ENCODE measurements around the gene WFDC6. TPM values are rescaled to one million over a fixed set of nuclear protein-coding genes. Genes with fewer than 3 reads are reported as not detected.
"Not testable (repeated sequence)": the region's sequence is repeated elsewhere in the genome, so short reads cannot be mapped to it uniquely, and the experiment has no call there.

Gene WFDC6
- total RNA-seq (2021; ENCODE audit: unreplicated experiment) (not detected), Bru-seq, nascent RNA (not detected), BruChase-seq, experiment 1, labeled RNA remaining after a 2-hour chase (not detected), BruChase-seq, experiment 2, labeled RNA remaining after a 6-hour chase (percentile 17 among the genes with signal in this experiment)
- polyA plus RNA-seq (2012; ENCODE audit: insufficient read length), result not detected
- long read RNA-seq, result 0 reads

DNA sequence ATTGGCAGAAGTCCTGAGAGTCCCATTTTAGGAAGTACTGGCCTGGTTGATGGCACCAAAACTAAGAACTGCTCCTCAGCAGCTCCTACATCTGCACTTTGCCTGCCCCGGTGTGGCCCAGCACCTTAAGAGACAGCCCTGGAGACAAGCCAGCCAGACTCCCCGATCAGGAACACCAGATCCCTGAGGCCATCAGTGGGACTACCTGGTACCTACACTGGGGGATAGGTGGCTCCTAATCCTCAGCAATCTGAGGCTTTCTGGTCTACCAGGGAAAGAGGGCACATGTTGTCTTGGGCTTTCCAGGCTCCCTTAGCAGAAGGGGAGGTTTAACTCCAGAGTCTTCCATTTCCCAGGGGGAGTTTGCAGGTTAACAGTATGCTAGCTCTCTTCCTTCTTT lies at the start of gene WFDC6:
WFDC6 (minus strand) TSS at position 101 of the 400 bp plus-strand sequence; CDS start at position 26, 75 bp downstream.
- H3K4me1 ChIP-seq (ENCODE audit: control insufficient read depth, insufficient read depth, low read length), result no peaks in the 10 kb centered on the region
- BruUV-seq (replicated peaks), result no TSS peak
- ATAC-seq (no peak), DNase-seq (ENCODE audit: low read depth, low spot score) (no peak)
- intact Hi-C loops (cut with micrococcal nuclease; ENCODE audit: unreplicated experiment) (no loop called here), in situ Hi-C loops (cut with HindIII; ENCODE audit: low pct_unique_long_range_greater_than_20kb, low sequenced_read_pairs) (no loop called here)
- H3K4me3 ChIP-seq (ENCODE audit: low read depth in 2 of 2, low read length in 2 of 2), result no peak within 1 kb of the TSS
- POLR2A ChIA-PET, result interaction anchor here (0.6 kb wide), 1 partner anchor 281 kb away, joined by 6 read pairs; no protein-coding TSS in a partner anchor
- H3K27me3 ChIP-seq (ENCODE audit: control insufficient read depth, insufficient read depth, low read length), result peaks cover 9% of the 10 kb centered on the region; the same call in 1 of the 2 replicates
- CTCF ChIA-PET, result no interaction called here
- H3K9me3 ChIP-seq (ENCODE audit: control insufficient read depth, insufficient read depth, low read depth, low read length), result no peaks in the 10 kb centered on the region
- TF ChIP-seq TCF7L2 (IDR thresholded peaks at IDR 0.05; ENCODE audit: low read depth, low read length), result no peak
- TF ChIP-seq SIN3A (IDR thresholded peaks at IDR 0.05; ENCODE audit: borderline replicate concordance, insufficient read depth, low read depth, low read length), result no peak
- TF ChIP-seq POLR2AphosphoS5 (IDR thresholded peaks at IDR 0.05; ENCODE audit: low read depth, low read length), result no peak
- TF ChIP-seq, protein P1, sequence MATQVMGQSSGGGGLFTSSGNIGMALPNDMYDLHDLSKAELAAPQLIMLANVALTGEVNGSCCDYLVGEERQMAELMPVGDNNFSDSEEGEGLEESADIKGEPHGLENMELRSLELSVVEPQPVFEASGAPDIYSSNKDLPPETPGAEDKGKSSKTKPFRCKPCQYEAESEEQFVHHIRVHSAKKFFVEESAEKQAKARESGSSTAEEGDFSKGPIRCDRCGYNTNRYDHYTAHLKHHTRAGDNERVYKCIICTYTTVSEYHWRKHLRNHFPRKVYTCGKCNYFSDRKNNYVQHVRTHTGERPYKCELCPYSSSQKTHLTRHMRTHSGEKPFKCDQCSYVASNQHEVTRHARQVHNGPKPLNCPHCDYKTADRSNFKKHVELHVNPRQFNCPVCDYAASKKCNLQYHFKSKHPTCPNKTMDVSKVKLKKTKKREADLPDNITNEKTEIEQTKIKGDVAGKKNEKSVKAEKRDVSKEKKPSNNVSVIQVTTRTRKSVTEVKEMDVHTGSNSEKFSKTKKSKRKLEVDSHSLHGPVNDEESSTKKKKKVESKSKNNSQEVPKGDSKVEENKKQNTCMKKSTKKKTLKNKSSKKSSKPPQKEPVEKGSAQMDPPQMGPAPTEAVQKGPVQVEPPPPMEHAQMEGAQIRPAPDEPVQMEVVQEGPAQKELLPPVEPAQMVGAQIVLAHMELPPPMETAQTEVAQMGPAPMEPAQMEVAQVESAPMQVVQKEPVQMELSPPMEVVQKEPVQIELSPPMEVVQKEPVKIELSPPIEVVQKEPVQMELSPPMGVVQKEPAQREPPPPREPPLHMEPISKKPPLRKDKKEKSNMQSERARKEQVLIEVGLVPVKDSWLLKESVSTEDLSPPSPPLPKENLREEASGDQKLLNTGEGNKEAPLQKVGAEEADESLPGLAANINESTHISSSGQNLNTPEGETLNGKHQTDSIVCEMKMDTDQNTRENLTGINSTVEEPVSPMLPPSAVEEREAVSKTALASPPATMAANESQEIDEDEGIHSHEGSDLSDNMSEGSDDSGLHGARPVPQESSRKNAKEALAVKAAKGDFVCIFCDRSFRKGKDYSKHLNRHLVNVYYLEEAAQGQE (IDR thresholded peaks at IDR 0.05; ENCODE audit: insufficient read depth in 1 of 2, low read depth in 2 of 2, low read length in 1 of 2), result no peak
- TF ChIP-seq, protein P2, sequence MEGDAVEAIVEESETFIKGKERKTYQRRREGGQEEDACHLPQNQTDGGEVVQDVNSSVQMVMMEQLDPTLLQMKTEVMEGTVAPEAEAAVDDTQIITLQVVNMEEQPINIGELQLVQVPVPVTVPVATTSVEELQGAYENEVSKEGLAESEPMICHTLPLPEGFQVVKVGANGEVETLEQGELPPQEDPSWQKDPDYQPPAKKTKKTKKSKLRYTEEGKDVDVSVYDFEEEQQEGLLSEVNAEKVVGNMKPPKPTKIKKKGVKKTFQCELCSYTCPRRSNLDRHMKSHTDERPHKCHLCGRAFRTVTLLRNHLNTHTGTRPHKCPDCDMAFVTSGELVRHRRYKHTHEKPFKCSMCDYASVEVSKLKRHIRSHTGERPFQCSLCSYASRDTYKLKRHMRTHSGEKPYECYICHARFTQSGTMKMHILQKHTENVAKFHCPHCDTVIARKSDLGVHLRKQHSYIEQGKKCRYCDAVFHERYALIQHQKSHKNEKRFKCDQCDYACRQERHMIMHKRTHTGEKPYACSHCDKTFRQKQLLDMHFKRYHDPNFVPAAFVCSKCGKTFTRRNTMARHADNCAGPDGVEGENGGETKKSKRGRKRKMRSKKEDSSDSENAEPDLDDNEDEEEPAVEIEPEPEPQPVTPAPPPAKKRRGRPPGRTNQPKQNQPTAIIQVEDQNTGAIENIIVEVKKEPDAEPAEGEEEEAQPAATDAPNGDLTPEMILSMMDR (IDR thresholded peaks at IDR 0.05), result no peak
- H3K36me3 ChIP-seq (ENCODE audit: control insufficient read depth, insufficient read depth, low read length), result no peaks in the 10 kb centered on the region
- H3K27ac ChIP-seq (ENCODE audit: low read length), result no peak within 1 kb of the TSS

DNA sequence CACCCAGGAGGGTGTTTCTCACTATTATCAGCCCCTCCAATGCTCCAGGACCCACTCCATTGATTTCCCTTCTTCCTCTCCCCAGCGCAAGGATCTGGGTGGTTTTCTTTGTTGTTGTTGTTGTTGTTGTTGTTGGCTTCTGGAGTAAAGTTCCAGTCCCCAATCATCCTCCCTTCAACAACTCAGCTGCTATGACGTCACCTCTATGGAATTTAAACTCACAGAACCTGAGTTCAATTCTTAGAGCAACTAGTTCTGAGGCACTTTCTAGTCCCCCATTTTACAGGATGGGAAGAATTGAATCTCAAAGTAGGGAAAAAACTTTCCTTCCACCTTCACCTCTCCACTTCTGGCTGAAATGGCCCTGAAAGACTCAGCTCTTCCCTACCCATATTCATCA lies 49.5 kb upstream of the WFDC6 start:
- TF ChIP-seq SIN3A (IDR thresholded peaks at IDR 0.05; ENCODE audit: borderline replicate concordance, insufficient read depth, low read depth, low read length) (no peak), TCF7L2 (IDR thresholded peaks at IDR 0.05; ENCODE audit: low read depth, low read length) (no peak), POLR2AphosphoS5 (IDR thresholded peaks at IDR 0.05; ENCODE audit: low read depth, low read length) (no peak)
- TF ChIP-seq, protein P2 (IDR thresholded peaks at IDR 0.05), result no peak
- TF ChIP-seq, protein P1 (IDR thresholded peaks at IDR 0.05; ENCODE audit: insufficient read depth in 1 of 2, low read depth in 2 of 2, low read length in 1 of 2), result no peak
- ChIA-PET POLR2A (interaction anchor here (0.6 kb wide), 1 partner anchor 182 kb away, joined by 3 read pairs; no protein-coding TSS in a partner anchor), CTCF (no interaction called here)
- no peak overlapping the region for H3K27ac ChIP-seq (ENCODE audit: low read length)
- H3K4me3 ChIP-seq (ENCODE audit: low read depth in 2 of 2, low read length in 2 of 2), result no peak overlapping the region
- intact Hi-C loops (cut with micrococcal nuclease; ENCODE audit: unreplicated experiment), result no loop called here
- in situ Hi-C loops (cut with HindIII; ENCODE audit: low pct_unique_long_range_greater_than_20kb, low sequenced_read_pairs), result no loop called here
- ATAC-seq (no peak), DNase-seq (ENCODE audit: low read depth, low spot score) (no peak)
- H3K4me1 ChIP-seq (ENCODE audit: control insufficient read depth, insufficient read depth, low read length), result no peaks in the 10 kb centered on the region
- no TSS peak for BruUV-seq (replicated peaks)
- no peaks in the 10 kb centered on the region for H3K9me3 ChIP-seq (ENCODE audit: control insufficient read depth, insufficient read depth, low read depth, low read length)
- no peaks in the 10 kb centered on the region for H3K36me3 ChIP-seq (ENCODE audit: control insufficient read depth, insufficient read depth, low read length)
- H3K27me3 ChIP-seq (ENCODE audit: control insufficient read depth, insufficient read depth, low read length), result no peaks in the 10 kb centered on the region

DNA sequence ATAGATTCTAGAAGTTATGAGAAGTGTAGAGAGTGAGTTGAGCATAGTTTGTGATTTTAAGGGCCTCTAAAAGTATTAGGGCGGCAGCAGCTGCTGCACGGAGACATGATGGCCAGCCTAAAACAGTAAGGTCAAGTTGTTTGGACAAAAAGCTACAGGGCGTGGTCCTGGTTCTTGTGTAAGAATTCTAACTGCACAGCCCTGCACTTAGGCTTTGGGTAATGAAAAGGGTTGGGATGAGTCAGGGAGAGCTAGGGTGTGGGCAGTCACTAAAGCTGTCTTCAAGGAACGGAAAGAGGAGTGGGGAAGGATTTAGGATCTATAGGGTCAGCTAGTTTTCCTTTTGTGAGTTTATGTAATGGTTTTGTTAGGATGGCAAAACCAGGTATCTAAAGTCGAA lies 46.7 kb upstream of the WFDC6 start:
- ATAC-seq; POLR2A ChIA-PET; H3K4me3 ChIP-seq (ENCODE audit: low read depth in 2 of 2, low read length in 2 of 2): not testable (repeated sequence)

More for the DNA sequence above, 46.7 kb upstream of the WFDC6 start:
- H3K27me3 ChIP-seq (ENCODE audit: control insufficient read depth, insufficient read depth, low read length); in situ Hi-C loops (cut with HindIII; ENCODE audit: low pct_unique_long_range_greater_than_20kb, low sequenced_read_pairs); H3K27ac ChIP-seq (ENCODE audit: low read length); H3K36me3 ChIP-seq (ENCODE audit: control insufficient read depth, insufficient read depth, low read length); H3K9me3 ChIP-seq (ENCODE audit: control insufficient read depth, insufficient read depth, low read depth, low read length); CTCF ChIA-PET; BruUV-seq (replicated peaks); H3K4me1 ChIP-seq (ENCODE audit: control insufficient read depth, insufficient read depth, low read length); intact Hi-C loops (cut with micrococcal nuclease; ENCODE audit: unreplicated experiment); DNase-seq (ENCODE audit: low read depth, low spot score): not testable (repeated sequence)

All from Panc1 (cell line).